ENCODE data around the gene PRKCH. TPM values are rescaled to one million over a fixed set of nuclear protein-coding genes. Genes with fewer than 3 reads are reported as not detected.
A peak's percentile ranks its signal among the peaks of the same experiment; 100 is the strongest.

Gene PRKCH
- total and polyA plus RNA-seq, 2 experiments from 2014 or later = 7.1 to 11.2 TPM

DNA sequence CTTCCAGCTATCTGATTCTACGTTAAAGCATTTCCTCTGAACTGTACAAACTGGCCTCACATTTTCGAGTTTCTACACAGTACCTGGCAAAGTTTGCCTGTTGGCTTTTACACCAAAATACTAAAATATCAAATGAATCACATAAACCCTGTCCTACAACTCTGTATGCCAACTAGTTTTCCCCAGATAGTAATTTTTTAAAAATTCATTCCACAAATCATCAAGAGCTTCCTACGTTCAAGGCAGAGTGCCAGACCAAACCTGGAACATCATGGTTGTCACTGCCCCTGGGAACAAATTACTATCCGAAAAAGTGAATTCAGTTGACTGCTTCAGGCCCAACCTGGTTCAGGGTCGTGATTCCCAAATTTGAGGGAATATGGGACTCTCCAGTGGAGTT lies 42.3 kb upstream of the PRKCH start:
- H3K4me3 ChIP-seq = no peak overlapping the region

DNA sequence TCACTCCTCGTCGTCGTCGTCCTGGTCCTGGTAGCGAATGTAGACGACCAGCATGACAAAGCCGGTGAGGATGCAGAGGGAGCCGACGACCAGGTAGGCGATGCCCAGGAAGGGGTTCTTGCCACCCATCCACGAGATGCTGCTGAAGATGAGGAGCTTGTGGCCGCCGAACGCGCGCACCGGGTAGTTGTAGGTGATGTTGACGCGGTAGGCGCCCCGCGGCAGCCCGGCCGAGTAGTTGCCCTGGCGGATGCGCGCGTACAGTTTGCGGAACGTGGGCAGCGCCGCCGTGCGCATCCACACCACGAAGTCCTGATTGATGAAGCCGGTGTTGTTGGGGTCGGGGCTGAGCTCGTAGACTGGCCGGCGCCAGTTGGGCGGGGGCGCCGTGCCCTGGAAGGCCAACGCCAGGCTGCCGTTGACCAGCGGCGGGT lies 41.3 kb upstream of the PRKCH start:
- H3K9me3 ChIP-seq (ENCODE audit: low read depth) = no peaks in the 10 kb centered on the region
- H3K27ac ChIP-seq = peak overlapping the region; percentile 82
- H3K4me2 ChIP-seq = peak overlapping the region; percentile 83
- no peaks in the 10 kb centered on the region for H3K36me3 ChIP-seq (replicated peaks; ENCODE audit: insufficient read depth, low read depth)
- DNase-seq (ENCODE audit: low spot score) = no peak
- H3K79me2 ChIP-seq = peaks cover 15% of the 10 kb centered on the region
- H2AFZ ChIP-seq = peak overlapping the region; percentile 87
- no peaks in the 10 kb centered on the region for H3K9me2 ChIP-seq (replicated peaks; ENCODE audit: insufficient read depth)
- 75% methylated on average over 43 of the region's 47 CpGs for WGBS (ENCODE audit: low lambda C conversion rate, missing lambda C conversion rate)
- H3K4me3 ChIP-seq = no peak overlapping the region
- no peaks in the 10 kb centered on the region for H3K27me3 ChIP-seq
- peaks cover 12% of the 10 kb centered on the region for H3K4me1 ChIP-seq (ENCODE audit: insufficient read depth)
- no peaks in the 10 kb centered on the region for H4K20me1 ChIP-seq (ENCODE audit: insufficient read depth, poor library complexity, severe bottlenecking)
- TF ChIP-seq EZH2phosphoT487 (IDR thresholded peaks at IDR 0.05; ENCODE audit: low read depth, severe bottlenecking, unreplicated experiment) (no peak), EZH2 (IDR thresholded peaks at IDR 0.05; ENCODE audit: borderline replicate concordance) (no peak)
- TF ChIP-seq, protein P1, sequence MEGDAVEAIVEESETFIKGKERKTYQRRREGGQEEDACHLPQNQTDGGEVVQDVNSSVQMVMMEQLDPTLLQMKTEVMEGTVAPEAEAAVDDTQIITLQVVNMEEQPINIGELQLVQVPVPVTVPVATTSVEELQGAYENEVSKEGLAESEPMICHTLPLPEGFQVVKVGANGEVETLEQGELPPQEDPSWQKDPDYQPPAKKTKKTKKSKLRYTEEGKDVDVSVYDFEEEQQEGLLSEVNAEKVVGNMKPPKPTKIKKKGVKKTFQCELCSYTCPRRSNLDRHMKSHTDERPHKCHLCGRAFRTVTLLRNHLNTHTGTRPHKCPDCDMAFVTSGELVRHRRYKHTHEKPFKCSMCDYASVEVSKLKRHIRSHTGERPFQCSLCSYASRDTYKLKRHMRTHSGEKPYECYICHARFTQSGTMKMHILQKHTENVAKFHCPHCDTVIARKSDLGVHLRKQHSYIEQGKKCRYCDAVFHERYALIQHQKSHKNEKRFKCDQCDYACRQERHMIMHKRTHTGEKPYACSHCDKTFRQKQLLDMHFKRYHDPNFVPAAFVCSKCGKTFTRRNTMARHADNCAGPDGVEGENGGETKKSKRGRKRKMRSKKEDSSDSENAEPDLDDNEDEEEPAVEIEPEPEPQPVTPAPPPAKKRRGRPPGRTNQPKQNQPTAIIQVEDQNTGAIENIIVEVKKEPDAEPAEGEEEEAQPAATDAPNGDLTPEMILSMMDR (IDR thresholded peaks at IDR 0.05; ENCODE audit: poor library complexity) = no peak

More for the DNA sequence above, 42.3 kb upstream of the PRKCH start:
- no peaks in the 10 kb centered on the region for H4K20me1 ChIP-seq (ENCODE audit: insufficient read depth, poor library complexity, severe bottlenecking)
- peaks cover 10% of the 10 kb centered on the region for H3K4me1 ChIP-seq (ENCODE audit: insufficient read depth)
- peak overlapping the region; percentile 32 for H3K27ac ChIP-seq
- DNase-seq (ENCODE audit: low spot score) = no peak
- no peak overlapping the region for H2AFZ ChIP-seq
- no peaks in the 10 kb centered on the region for H3K9me3 ChIP-seq (ENCODE audit: low read depth)
- no peaks in the 10 kb centered on the region for H3K27me3 ChIP-seq
- H3K79me2 ChIP-seq = peaks cover 15% of the 10 kb centered on the region
- no peaks in the 10 kb centered on the region for H3K36me3 ChIP-seq (replicated peaks; ENCODE audit: insufficient read depth, low read depth)
- H3K9me2 ChIP-seq (replicated peaks; ENCODE audit: insufficient read depth) = no peaks in the 10 kb centered on the region
- WGBS (ENCODE audit: low lambda C conversion rate, missing lambda C conversion rate) = 72% methylated on average over 5 of the region's 5 CpGs
- peak overlapping the region; percentile 83 for H3K4me2 ChIP-seq
- no peak for TF ChIP-seq EZH2phosphoT487 (IDR thresholded peaks at IDR 0.05; ENCODE audit: low read depth, severe bottlenecking, unreplicated experiment)
- TF ChIP-seq EZH2 (IDR thresholded peaks at IDR 0.05; ENCODE audit: borderline replicate concordance) = no peak
- TF ChIP-seq, protein P1 (IDR thresholded peaks at IDR 0.05; ENCODE audit: poor library complexity) = no peak

DNA sequence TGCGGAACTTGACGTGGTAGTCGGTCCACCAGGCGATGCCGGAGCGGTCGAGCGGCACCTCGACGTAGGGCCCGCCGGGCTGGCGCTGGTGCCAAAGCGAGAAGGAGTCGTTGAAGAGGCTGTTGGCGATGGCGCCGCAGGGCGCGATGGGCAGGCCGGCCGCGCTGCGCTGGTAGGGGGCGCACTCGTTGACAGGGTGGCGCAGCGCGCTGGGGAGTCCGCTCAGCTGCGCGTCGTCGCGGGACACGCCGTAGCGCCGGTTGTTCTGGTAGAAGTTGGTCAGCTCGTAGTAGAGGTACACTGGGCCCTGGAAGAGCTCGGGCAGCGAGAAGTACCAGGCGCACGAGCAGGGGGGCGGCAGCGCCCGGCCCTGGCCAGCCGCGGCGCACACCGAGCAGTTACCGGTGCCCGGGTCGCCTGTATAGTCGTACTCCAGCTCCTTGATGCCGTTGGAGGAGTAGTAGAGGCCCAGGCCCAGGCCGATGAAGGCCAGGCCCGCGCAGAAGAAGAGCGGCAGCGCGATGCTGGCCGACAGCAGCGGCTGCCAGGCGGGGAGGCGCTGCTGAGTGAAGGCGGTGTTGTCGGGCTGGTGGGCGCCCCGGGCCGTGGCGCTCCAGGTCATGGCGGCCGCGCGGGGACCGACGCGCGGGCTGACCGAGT lies 40.7 kb upstream of the PRKCH start:
- Histone ChIP-seq H3K4me1 (ENCODE audit: insufficient read depth) (peaks cover 13% of the 10 kb centered on the region), H3K79me2 (peaks cover 15% of the 10 kb centered on the region), H3K9me2 (replicated peaks; ENCODE audit: insufficient read depth) (no peaks in the 10 kb centered on the region), H3K36me3 (replicated peaks; ENCODE audit: insufficient read depth, low read depth) (no peaks in the 10 kb centered on the region), H3K27ac (peak overlapping the region; percentile 82), H3K9me3 (ENCODE audit: low read depth) (no peaks in the 10 kb centered on the region), H2AFZ (peak overlapping the region; percentile 87), H3K4me3 (peak overlapping the region; percentile 18), H4K20me1 (ENCODE audit: insufficient read depth, poor library complexity, severe bottlenecking) (no peaks in the 10 kb centered on the region), H3K4me2 (peak overlapping the region; percentile 83), H3K27me3 (no peaks in the 10 kb centered on the region)
- DNase-seq (ENCODE audit: low spot score) = peak; percentile 66
- TF ChIP-seq EZH2phosphoT487 (IDR thresholded peaks at IDR 0.05; ENCODE audit: low read depth, severe bottlenecking, unreplicated experiment) = no peak
- TF ChIP-seq, protein P1 (IDR thresholded peaks at IDR 0.05; ENCODE audit: poor library complexity) = peak; percentile 31
- 22% methylated on average over 79 of the region's 81 CpGs for WGBS (ENCODE audit: low lambda C conversion rate, missing lambda C conversion rate)

All from hepatocyte (in vitro differentiated cells).